Stimulated activated CD8-positive, alpha-beta memory T cell treated with anti-CD3 and anti-CD28 coated beads, Interleukin-12 subunit alpha, Interleukin-12 subunit beta, amount 100 ng/mL, for 4 hours (primary cell): ENCODE results near the gene CACNA1S.

ENCODE experiments used
- DNase-seq: peaks from one replicate; pipeline ENCODE4 v3.0.0-alpha.2; 2020; ENCODE audit warnings: low read depth

CACNA1S gene

GRCh38 chr1:201028461-201028889, 83.8 kb downstream of the CACNA1S start:
- no peak for DNase-seq

GRCh38 chr1:201026836-201027235, 85.4 kb downstream of the CACNA1S start:
- no peak for DNase-seq

- no peak for DNase-seq
Measured at GRCh38 chr1:201026234-201026633, 86.0 kb downstream of the CACNA1S start.

- no peak for DNase-seq
Measured at GRCh38 chr1:201025571-201026002, 86.6 kb downstream of the CACNA1S start.

GRCh38 chr1:201024625-201024998, 87.6 kb downstream of the CACNA1S start:
- no peak for DNase-seq

GRCh38 chr1:201023920-201024624, 88.2 kb downstream of the CACNA1S start:
- DNase-seq, result no peak

GRCh38 chr1:201023517-201023902, 88.7 kb downstream of the CACNA1S start, which contains the start of gene KIF21B:
Gene KIF21B (minus strand): TSS chr1:201023714. CDS start chr1:201023383, 331 bp downstream.
- DNase-seq, result peak; percentile 89

GRCh38 chr1:201022820-201023516, 89.3 kb downstream of the CACNA1S start:
- DNase-seq, result peak; percentile 19

GRCh38 chr1:201022493-201022819, 89.8 kb downstream of the CACNA1S start:
- no peak for DNase-seq

- no peak for DNase-seq
Measured at GRCh38 chr1:201021630-201022492, 90.4 kb downstream of the CACNA1S start.

- DNase-seq, result no peak
Measured at GRCh38 chr1:201020721-201021629, 91.3 kb downstream of the CACNA1S start.

GRCh38 chr1:201020040-201020591, 92.1 kb downstream of the CACNA1S start:
- DNase-seq, result no peak

- peak; percentile 78 for DNase-seq
Measured at GRCh38 chr1:201019321-201019977, 92.8 kb downstream of the CACNA1S start.

GRCh38 chr1:201017828-201018163, 94.4 kb downstream of the CACNA1S start:
- no peak for DNase-seq

- DNase-seq, result no peak
Measured at GRCh38 chr1:201016943-201017827, 95.0 kb downstream of the CACNA1S start.

- DNase-seq, result no peak
Measured at GRCh38 chr1:201016211-201016651, 96.0 kb downstream of the CACNA1S start.

GRCh38 chr1:201015551-201016091, 96.6 kb downstream of the CACNA1S start:
- no peak for DNase-seq

GRCh38 chr1:201014816-201015200, 97.4 kb downstream of the CACNA1S start:
- no peak for DNase-seq

- DNase-seq, result no peak
Measured at GRCh38 chr1:201013991-201014815, 98.0 kb downstream of the CACNA1S start.
